T-cell (primary cell): ENCODE measurements around the gene CLK2. TPM values are rescaled to one million over a fixed set of nuclear protein-coding genes. Genes with fewer than 3 reads are reported as not detected.

ENCODE experiments used
- ATAC-seq, 4 experiments: fragments of 200-7000 bp in 3 of 4; fragments of 150-1000 bp in 1 of 4; cut with Tn5 transposase; replicated peaks in 1 of 4; 1 replicate in 3 of 4; 2 replicates in 1 of 4; pipeline ENCODE4 v1.10.0; 2021; ENCODE audit warnings: moderate library complexity in 3 of 4, mild to moderate bottlenecking in 2 of 4, moderate number of reproducible peaks in 1 of 4
- CTCF ChIA-PET, 2 donors: fragments of 300-600 bp; sonication (Branson Sonifier 250); formaldehyde crosslinking; loops; one replicate each; lab custom pipeline; 2022; ENCODE audit warnings: antibody characterized with exemption in 2 of 2; lab: Charles Lee
- POLR2A ChIA-PET, 2 donors: fragments of 300-600 bp; sonication (Branson Sonifier 250); formaldehyde crosslinking; loops; one replicate each; lab custom pipeline; 2022; ENCODE audit warnings: antibody characterized with exemption in 2 of 2; lab: Charles Lee
- DNase-seq, 35 experiments: peaks; one replicate each; pipeline versions ENCODE4 v3.0.0 to v3.0.0-alpha.2; 2013 to 2023
- H3K27ac ChIP-seq: one replicate; pipeline ENCODE4 v1.5.1; 2013; ENCODE audit warnings: low read length
- H3K27me3 ChIP-seq, 2 experiments: replicated peaks in 1 of 2; 1 replicate in 1 of 2; 2 replicates in 1 of 2; pipeline versions ENCODE4 v1.6.1 to v1.7.0; 2013; ENCODE audit warnings: low read length in 1 of 2, mixed read lengths in 1 of 2; ENCODE audit not compliant: control insufficient read depth in 2 of 2, insufficient read depth in 2 of 2; ENCODE audit errors: extremely low read depth in 1 of 2
- H3K36me3 ChIP-seq, 2 donors: 1 replicate in 1 of 2; 2 replicates in 1 of 2; pipeline versions ENCODE4 v1.6.1 to v1.7.0; 2013; ENCODE audit warnings: low read length in 1 of 2; ENCODE audit not compliant: control insufficient read depth in 2 of 2, insufficient read depth in 1 of 2; ENCODE audit errors: extremely low read depth in 1 of 2
- H3K4me1 ChIP-seq, 2 experiments: 1 replicate in 1 of 2; 2 replicates in 1 of 2; pipeline versions ENCODE4 v1.6.1 to v1.7.0; 2013; ENCODE audit warnings: low read length in 2 of 2, mixed read lengths in 1 of 2; ENCODE audit not compliant: insufficient read depth in 2 of 2, control insufficient read depth in 1 of 2; ENCODE audit errors: extremely low read depth in 1 of 2
- H3K4me3 ChIP-seq, 2 donors: 1 replicate in 1 of 2; 2 replicates in 1 of 2; pipeline versions ENCODE4 v1.5.1 to v1.7.0; 2013; ENCODE audit warnings: mild to moderate bottlenecking in 2 of 2, low read length in 1 of 2, moderate library complexity in 1 of 2; ENCODE audit not compliant: control insufficient read depth in 1 of 2; ENCODE audit errors: extremely low read depth in 1 of 2
- H3K9me3 ChIP-seq: 2 replicates; pipeline ENCODE4 v1.7.0; 2013
- H3K27ac Mint-ChIP-seq, 2 donors: one replicate each; pipeline ENCODE4 v1.8.0; 2020 to 2021; ENCODE audit warnings: mild to moderate bottlenecking in 2 of 2, mixed read lengths in 2 of 2
- H3K27me3 Mint-ChIP-seq, 2 donors: one replicate each; pipeline ENCODE4 v1.8.0; 2021 to 2022; ENCODE audit warnings: mixed read lengths in 2 of 2
- H3K36me3 Mint-ChIP-seq: one replicate; pipeline ENCODE4 v1.8.0; 2021; ENCODE audit warnings: mixed read lengths
- H3K4me1 Mint-ChIP-seq, 3 donors: one replicate each; pipeline ENCODE4 v1.8.0; 2020 to 2022; ENCODE audit warnings: mixed read lengths in 3 of 3, mild to moderate bottlenecking in 1 of 3
- H3K4me3 Mint-ChIP-seq, 3 donors: one replicate each; pipeline ENCODE4 v1.8.0; 2020 to 2022; ENCODE audit warnings: mild to moderate bottlenecking in 3 of 3, mixed read lengths in 3 of 3, moderate library complexity in 3 of 3
- H3K9me3 Mint-ChIP-seq, 3 donors: one replicate each; pipeline ENCODE4 v1.8.0; 2020 to 2022; ENCODE audit warnings: mixed read lengths in 3 of 3
- WGBS: methylation state at CpG from one replicate; pipeline ENCODE4 v1.1.5; 2013; ENCODE audit warnings: missing lambda C conversion rate; ENCODE audit not compliant: insufficient coverage; 5-methylcytosine and 5-hydroxymethylcytosine counted together
- total RNA-seq, 35 experiments: library from RNA in 6 of 35; stranded (reverse) in 6 of 35; fragments of 120-200 nt in 1 of 35; gene quantifications; one replicate each; pipeline versions ENCODE4 v1.2.1 to v1.2.4 and lab custom pipeline; 2013 to 2026

CLK2 gene
- total RNA-seq, 5 donors from 2014 or later (not counting 1 experiment from before 2014, with no cell fraction given), result 76.4 to 123 (median 110) TPM

DNA sequence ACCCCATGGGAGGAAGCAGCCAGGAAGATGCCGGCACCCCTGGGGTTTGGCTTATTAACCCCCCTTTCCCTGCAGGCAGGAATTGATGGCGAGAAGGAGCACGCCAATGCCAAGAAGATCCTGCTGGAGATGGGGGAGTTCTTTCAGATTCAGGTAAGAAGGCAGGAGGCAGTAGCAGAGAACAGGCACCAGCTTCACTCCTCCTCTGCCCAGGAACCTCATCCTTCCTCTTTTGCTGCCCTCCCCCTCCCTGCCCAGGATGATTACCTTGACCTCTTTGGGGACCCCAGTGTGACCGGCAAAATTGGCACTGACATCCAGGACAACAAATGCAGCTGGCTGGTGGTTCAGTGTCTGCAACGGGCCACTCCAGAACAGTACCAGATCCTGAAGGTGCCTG is 46.2 kb upstream of the CLK2 start:
- DNase-seq (no peak), ATAC-seq (no peak)
- Mint-ChIP-seq H3K36me3 (peaks cover 5% of the 10 kb centered on the region), H3K4me1 (peaks cover 26 to 32% (median 28%) of the 10 kb centered on the region in 3 donors), H3K27ac (no peak overlapping the region), H3K9me3 (no peaks in the 10 kb centered on the region), H3K27me3 (no peaks in the 10 kb centered on the region), H3K4me3 (peak overlapping the region in 1 of 3 donors; percentile 89)
- no peak overlapping the region for H3K27ac ChIP-seq
- peaks cover 0 to 2% of the 10 kb centered on the region in 2 experiments for H3K27me3 ChIP-seq
- ChIA-PET CTCF (interaction anchor here (0.6 to 5.5 kb wide), 2 partner anchors 20 to 70 kb away, joined by 3 to 62 read pairs; no protein-coding TSS in a partner anchor), POLR2A (no interaction called here)
- peaks cover 5 to 33% of the 10 kb centered on the region in 2 experiments for H3K4me1 ChIP-seq
- 100% methylated on average over 1 of the region's 5 CpGs for WGBS
- H3K9me3 ChIP-seq, result no peaks in the 10 kb centered on the region
- no peak overlapping the region for H3K4me3 ChIP-seq
- H3K36me3 ChIP-seq, result peaks cover 4 to 18% of the 10 kb centered on the region in 2 donors

DNA sequence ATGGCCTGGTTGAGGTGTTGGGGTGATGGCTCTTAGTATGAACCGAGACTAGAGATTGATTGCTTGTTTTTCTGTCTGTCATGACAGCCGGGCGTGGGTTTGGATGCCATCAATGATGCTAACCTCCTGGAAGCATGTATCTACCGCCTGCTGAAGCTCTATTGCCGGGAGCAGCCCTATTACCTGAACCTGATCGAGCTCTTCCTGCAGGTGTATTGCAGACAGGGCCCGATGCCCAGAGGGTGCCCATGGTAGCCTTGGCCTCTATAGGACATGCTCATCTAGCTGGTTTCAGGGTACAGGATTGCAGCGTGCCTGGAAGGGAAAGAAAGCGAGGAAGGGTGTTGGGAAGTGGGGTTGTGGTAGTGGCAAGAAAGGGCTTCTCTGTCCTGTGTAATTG is 44.8 kb upstream of the CLK2 start:
- Histone ChIP-seq H3K36me3 (peaks cover 4 to 23% of the 10 kb centered on the region in 2 donors), H3K27ac (no peak overlapping the region), H3K4me1 (peaks cover 5 to 29% of the 10 kb centered on the region in 2 experiments), H3K9me3 (no peaks in the 10 kb centered on the region), H3K4me3 (no peak overlapping the region), H3K27me3 (peaks cover 0 to 2% of the 10 kb centered on the region in 2 experiments)
- 97% methylated on average over 9 of the region's 9 CpGs for WGBS
- no peaks in the 10 kb centered on the region for H3K9me3 Mint-ChIP-seq
- no peak for ATAC-seq
- peaks cover 28 to 32% (median 32%) of the 10 kb centered on the region in 3 donors for H3K4me1 Mint-ChIP-seq
- no peak for DNase-seq
- ChIA-PET POLR2A (no interaction called here), CTCF (no interaction called here)
- peaks cover 10% of the 10 kb centered on the region for H3K36me3 Mint-ChIP-seq
- no peak overlapping the region for H3K27ac Mint-ChIP-seq
- H3K4me3 Mint-ChIP-seq, result no peak overlapping the region
- no peaks in the 10 kb centered on the region for H3K27me3 Mint-ChIP-seq

DNA sequence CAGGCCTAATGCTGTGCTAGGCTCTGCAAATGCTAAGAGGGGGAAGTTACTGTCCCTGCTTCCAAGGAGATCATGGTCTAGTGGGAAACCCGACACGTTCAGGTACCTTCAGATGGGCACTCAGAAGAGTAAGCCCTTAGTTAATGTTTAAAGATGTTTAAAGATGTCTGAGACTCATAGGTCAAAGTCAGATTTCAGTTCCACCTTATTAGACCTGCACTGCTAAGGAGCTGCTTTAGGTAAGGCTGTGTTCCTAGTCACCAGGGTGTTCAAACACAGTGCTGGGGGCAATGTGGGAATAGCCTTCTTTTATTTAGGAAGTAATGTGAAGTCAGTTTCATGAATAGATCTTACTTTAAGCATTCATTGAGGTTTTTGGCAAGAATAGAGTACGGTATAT is 43.6 kb upstream of the CLK2 start:
- ChIA-PET CTCF (no interaction called here), POLR2A (interaction anchor here (0.5 to 0.7 kb wide), 3 partner anchors 65 to 223 kb away, joined by 3 read pairs; no protein-coding TSS in a partner anchor)
- Mint-ChIP-seq H3K4me1 (peaks cover 21 to 28% (median 27%) of the 10 kb centered on the region in 3 donors), H3K4me3 (no peak overlapping the region), H3K27ac (no peak overlapping the region), H3K27me3 (no peaks in the 10 kb centered on the region), H3K36me3 (peaks cover 16% of the 10 kb centered on the region), H3K9me3 (no peaks in the 10 kb centered on the region)
- no peak overlapping the region for H3K27ac ChIP-seq
- peaks cover 2 to 18% of the 10 kb centered on the region in 2 experiments for H3K4me1 ChIP-seq
- peaks cover 0 to under 1% of the 10 kb centered on the region in 2 experiments for H3K27me3 ChIP-seq
- H3K9me3 ChIP-seq, result no peaks in the 10 kb centered on the region
- DNase-seq, result no peak
- ATAC-seq, result no peak
- no peak overlapping the region for H3K4me3 ChIP-seq
- peaks cover 4 to 29% of the 10 kb centered on the region in 2 donors for H3K36me3 ChIP-seq
- 90% methylated on average over 2 of the region's 3 CpGs for WGBS

DNA sequence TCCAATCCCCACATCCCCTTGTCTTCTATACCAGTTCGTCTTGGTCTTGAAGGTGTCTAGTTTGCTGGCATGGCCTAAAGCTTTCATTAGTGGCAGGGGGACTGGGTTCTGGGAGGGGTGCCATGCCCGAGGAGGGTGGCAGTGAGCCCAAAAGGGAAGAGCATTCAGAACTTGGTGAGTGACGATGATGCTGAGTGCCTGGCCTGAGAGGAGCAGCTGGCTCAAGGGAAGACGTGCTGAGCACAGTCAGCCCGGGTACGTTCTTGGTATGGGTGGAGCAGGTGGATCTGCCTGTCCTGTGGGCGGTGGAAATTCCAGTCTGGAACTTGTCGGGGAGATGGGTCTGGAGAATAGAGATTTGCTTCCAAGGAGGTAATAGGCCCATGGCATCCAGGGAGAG is 40.0 kb upstream of the CLK2 start:
- no peak overlapping the region for H3K4me3 Mint-ChIP-seq
- POLR2A ChIA-PET, result no interaction called here

DNA sequence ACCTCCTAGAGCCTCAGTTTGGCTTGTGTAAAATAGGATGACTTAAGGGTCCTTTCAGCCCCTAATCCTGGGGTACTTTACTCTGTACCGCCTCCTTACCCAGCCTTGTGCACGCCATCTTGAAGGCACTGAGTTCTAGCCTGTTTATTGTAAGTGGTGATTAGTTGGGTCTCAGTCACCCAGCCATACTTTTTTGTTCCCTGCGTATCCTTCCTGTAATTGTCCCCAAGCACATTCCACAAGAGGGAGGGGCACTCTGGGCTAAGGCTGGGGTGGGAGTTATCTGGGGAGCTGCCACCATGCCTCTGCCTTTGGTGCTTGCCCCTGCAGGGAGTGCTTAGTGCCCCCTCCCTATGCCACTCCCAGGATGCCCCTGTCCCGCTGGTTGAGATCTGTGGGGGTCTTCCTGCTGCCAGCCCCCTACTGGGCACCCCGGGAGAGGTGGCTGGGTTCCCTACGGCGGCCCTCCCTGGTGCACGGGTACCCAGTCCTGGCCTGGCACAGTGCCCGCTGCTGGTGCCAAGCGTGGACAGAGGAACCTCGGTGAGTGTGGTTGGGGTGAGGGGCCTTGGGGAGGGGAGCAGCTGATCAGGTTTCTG is 36.2 kb upstream of the CLK2 start:
- Histone ChIP-seq H3K27me3 (no peaks in the 10 kb centered on the region), H3K36me3 (peaks cover 0 to 15% of the 10 kb centered on the region in 2 donors), H3K27ac (peak overlapping the region; percentile 98), H3K4me1 (peaks cover 5 to 30% of the 10 kb centered on the region in 2 experiments), H3K9me3 (no peaks in the 10 kb centered on the region), H3K4me3 (peak overlapping the region; percentile 89)
- Mint-ChIP-seq H3K9me3 (no peaks in the 10 kb centered on the region), H3K27ac (peak overlapping the region; percentile 92 to 93), H3K4me1 (peaks cover 30 to 32% (median 31%) of the 10 kb centered on the region in 3 donors), H3K4me3 (peak overlapping the region; percentile 90 to 95 (median 92)), H3K36me3 (peaks cover 17% of the 10 kb centered on the region), H3K27me3 (no peaks in the 10 kb centered on the region)
- whole genome bisulfite sequencing, result 14% methylated on average over 3 of the region's 11 CpGs
- CTCF ChIA-PET, result interaction anchor here in 1 of 2 donors (0.6 kb wide), 1 partner anchor 36 kb away, joined by 3 read pairs; the partner anchor contains the start of gene CLK2
- DNase-seq (peak in 1 of 35 experiments; percentile 15), ATAC-seq (no peak)
- POLR2A ChIA-PET, result interaction anchor here in 1 of 2 donors (0.6 kb wide), 1 partner anchor 15 kb away, joined by 3 read pairs; no protein-coding TSS in a partner anchor

More for the DNA sequence above, 40.0 kb upstream of the CLK2 start:
- Mint-ChIP-seq H3K27me3 (no peaks in the 10 kb centered on the region), H3K9me3 (no peaks in the 10 kb centered on the region), H3K4me1 (peaks cover 24 to 28% (median 27%) of the 10 kb centered on the region in 3 donors), H3K27ac (no peak overlapping the region), H3K36me3 (peaks cover 17% of the 10 kb centered on the region)
- WGBS, result 95% methylated on average over 7 of the region's 8 CpGs
- ATAC-seq (no peak), DNase-seq (no peak)
- H3K4me1 ChIP-seq, result peaks cover 5 to 23% of the 10 kb centered on the region in 2 experiments
- CTCF ChIA-PET, result no interaction called here
- no peaks in the 10 kb centered on the region for H3K27me3 ChIP-seq
- no peak overlapping the region for H3K4me3 ChIP-seq
- no peak overlapping the region for H3K27ac ChIP-seq
- no peaks in the 10 kb centered on the region for H3K9me3 ChIP-seq
- peaks cover 4 to 26% of the 10 kb centered on the region in 2 donors for H3K36me3 ChIP-seq

DNA sequence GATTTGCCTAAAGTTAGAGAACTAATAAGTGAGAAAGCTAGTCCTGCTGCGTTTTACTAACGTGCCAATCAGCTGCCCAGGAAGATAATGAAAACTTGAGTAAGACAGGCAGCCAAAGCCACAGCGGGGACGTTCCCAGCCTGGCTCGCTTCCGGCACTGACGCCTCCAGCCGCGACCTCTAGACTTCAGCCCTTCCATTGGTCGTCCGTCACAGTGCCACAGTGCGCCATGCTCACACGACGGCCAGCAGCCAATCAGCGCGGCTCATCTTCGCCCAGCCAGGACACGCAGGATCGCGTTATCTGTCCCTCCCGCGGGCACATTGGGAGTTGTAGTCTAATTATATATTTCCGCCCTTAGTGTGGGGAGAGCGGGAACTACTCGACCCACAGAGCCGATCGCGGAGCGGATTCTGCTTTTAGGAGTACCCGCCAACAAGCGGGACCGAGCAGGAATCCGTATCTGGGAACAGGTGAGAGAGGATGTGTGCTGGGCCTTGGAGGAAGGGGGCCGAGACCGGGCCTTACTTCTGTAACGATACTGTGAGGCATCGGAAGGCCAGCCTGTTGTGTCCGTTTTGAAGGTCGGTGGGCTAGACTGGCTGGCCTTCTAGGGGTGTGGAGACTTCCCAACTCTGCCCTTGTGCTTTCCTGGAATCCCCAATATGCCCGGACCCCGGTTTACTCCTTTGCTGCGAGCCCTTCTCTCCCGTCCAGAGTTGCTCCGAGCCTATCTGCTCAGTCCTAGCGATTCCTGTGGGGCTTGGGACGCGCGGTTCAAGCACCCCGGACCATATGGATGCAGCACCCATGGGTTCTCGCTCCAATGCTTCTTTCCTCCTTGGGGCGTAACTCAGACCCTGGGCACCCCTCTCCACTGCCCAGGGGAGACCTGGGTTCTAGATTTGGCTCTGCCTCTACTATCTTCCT is 35.5 kb upstream of the CLK2 start, which contains the start of gene FDPS:
Gene FDPS, plus strand, starts transcription at position 374 of the 930 bp plus-strand sequence. CDS start 924 bp downstream, outside the sequence.
- peaks cover 30 to 32% (median 31%) of the 10 kb centered on the region in 3 donors for H3K4me1 Mint-ChIP-seq
- Histone ChIP-seq H3K27me3 (no peaks in the 10 kb centered on the region), H3K9me3 (no peaks in the 10 kb centered on the region), H3K4me1 (peaks cover 5 to 30% of the 10 kb centered on the region in 2 experiments), H3K27ac (peak within 1 kb of the TSS; percentile 98), H3K36me3 (peaks cover 0 to 15% of the 10 kb centered on the region in 2 donors), H3K4me3 (peak within 1 kb of the TSS; percentile 89)
- H3K27me3 Mint-ChIP-seq, result no peaks in the 10 kb centered on the region
- H3K4me3 Mint-ChIP-seq, result peak within 1 kb of the TSS; percentile 90 to 95 (median 92)
- peak; percentile 87 to 99 (median 97) for DNase-seq
- ChIA-PET CTCF (interaction anchor here in 1 of 2 donors (0.6 to 1.3 kb wide), 6 partner anchors 15 to 181 kb away, joined by 3 to 7 read pairs (median 4); partner anchors contain the start of gene CLK2), POLR2A (interaction anchor here (0.5 to 1.4 kb wide), 6 partner anchors 15 to 1054 kb away, joined by 3 to 10 read pairs (median 5); partner anchors contain the start of gene CLK2 (in 1 of the 2))
- peaks cover 17% of the 10 kb centered on the region for H3K36me3 Mint-ChIP-seq
- ATAC-seq, result peak; percentile 98 to 100 (median 99)
- no peaks in the 10 kb centered on the region for H3K9me3 Mint-ChIP-seq
- WGBS, result under 1% methylated on average over 41 of the region's 51 CpGs
- peak within 1 kb of the TSS; percentile 92 to 93 for H3K27ac Mint-ChIP-seq
